ENCODE results near the gene SAMHD1. TPM values are rescaled to one million over a fixed set of nuclear protein-coding genes. Genes with fewer than 3 reads are reported as not detected.

SAMHD1 gene
- total RNA-seq, 1 experiment from 2014 or later, result 63.0 TPM

- Histone ChIP-seq H3K36me3 (ENCODE audit: control insufficient read depth, insufficient read depth, low read length) (no peaks in the 10 kb centered on the region), H3K4me1 (no peaks in the 10 kb centered on the region), H3K4me3 (ENCODE audit: low read depth, low read length) (no peak overlapping the region), H3K27me3 (replicated peaks; ENCODE audit: control insufficient read depth, insufficient read depth, low read length) (no peaks in the 10 kb centered on the region), H3K9me3 (no peaks in the 10 kb centered on the region)
- Mint-ChIP-seq H3K4me3 (ENCODE audit: unreplicated experiment) (no peak overlapping the region), H3K36me3 (ENCODE audit: insufficient read depth, unreplicated experiment) (peaks cover 16% of the 10 kb centered on the region), H3K9me3 (ENCODE audit: unreplicated experiment) (no peaks in the 10 kb centered on the region), H3K27ac (ENCODE audit: unreplicated experiment) (no peak overlapping the region), H3K27me3 (ENCODE audit: insufficient read depth, unreplicated experiment) (no peaks in the 10 kb centered on the region), H3K4me1 (ENCODE audit: low read depth, unreplicated experiment) (no peaks in the 10 kb centered on the region)
- intact Hi-C loops (cut with micrococcal nuclease; ENCODE audit: unreplicated experiment), result no loop called here
- BruUV-seq (replicated peaks), result no TSS peak
- TF ChIP-seq CTCF (IDR thresholded peaks at IDR 0.05; ENCODE audit: insufficient read depth in 1 of 2, low read depth in 1 of 2, low read length in 1 of 2, severe bottlenecking in 1 of 2, unreplicated experiment in 1 of 2), result no peak
- ChIA-PET CTCF (interaction anchor here (1.1 kb wide), 1 partner anchor 18 kb away, joined by 3 read pairs; no protein-coding TSS in a partner anchor), POLR2A (no interaction called here)
- DNase-seq, result no peak
These were observed 46.8 kb downstream of the SAMHD1 start for GRCh38 chr20:36904690-36905089.

- POLR2A ChIA-PET, result no interaction called here
- Histone ChIP-seq H3K4me3 (ENCODE audit: low read depth, low read length) (no peak overlapping the region), H3K36me3 (ENCODE audit: control insufficient read depth, insufficient read depth, low read length) (no peaks in the 10 kb centered on the region), H3K9me3 (no peaks in the 10 kb centered on the region), H3K27me3 (replicated peaks; ENCODE audit: control insufficient read depth, insufficient read depth, low read length) (no peaks in the 10 kb centered on the region), H3K4me1 (no peaks in the 10 kb centered on the region)
- H3K27ac Mint-ChIP-seq (ENCODE audit: unreplicated experiment), result no peak overlapping the region
- TF ChIP-seq CTCF (IDR thresholded peaks at IDR 0.05; ENCODE audit: insufficient read depth in 1 of 2, low read depth in 1 of 2, low read length in 1 of 2, severe bottlenecking in 1 of 2, unreplicated experiment in 1 of 2), result no peak
- H3K4me3 Mint-ChIP-seq (ENCODE audit: unreplicated experiment), result no peak overlapping the region
- BruUV-seq (replicated peaks), result no TSS peak
- H3K27me3 Mint-ChIP-seq (ENCODE audit: insufficient read depth, unreplicated experiment), result no peaks in the 10 kb centered on the region
- no peaks in the 10 kb centered on the region for H3K9me3 Mint-ChIP-seq (ENCODE audit: unreplicated experiment)
- no peak for DNase-seq
- H3K4me1 Mint-ChIP-seq (ENCODE audit: low read depth, unreplicated experiment), result no peaks in the 10 kb centered on the region
- H3K36me3 Mint-ChIP-seq (ENCODE audit: insufficient read depth, unreplicated experiment), result no peaks in the 10 kb centered on the region
- intact Hi-C loops (cut with micrococcal nuclease; ENCODE audit: unreplicated experiment), result no loop called here
- CTCF ChIA-PET, result interaction anchor here (0.6 kb wide), 1 partner anchor 418 kb away, joined by 4 read pairs; no protein-coding TSS in a partner anchor
These were observed 56.5 kb downstream of the SAMHD1 start for GRCh38 chr20:36895036-36895435.

DNA sequence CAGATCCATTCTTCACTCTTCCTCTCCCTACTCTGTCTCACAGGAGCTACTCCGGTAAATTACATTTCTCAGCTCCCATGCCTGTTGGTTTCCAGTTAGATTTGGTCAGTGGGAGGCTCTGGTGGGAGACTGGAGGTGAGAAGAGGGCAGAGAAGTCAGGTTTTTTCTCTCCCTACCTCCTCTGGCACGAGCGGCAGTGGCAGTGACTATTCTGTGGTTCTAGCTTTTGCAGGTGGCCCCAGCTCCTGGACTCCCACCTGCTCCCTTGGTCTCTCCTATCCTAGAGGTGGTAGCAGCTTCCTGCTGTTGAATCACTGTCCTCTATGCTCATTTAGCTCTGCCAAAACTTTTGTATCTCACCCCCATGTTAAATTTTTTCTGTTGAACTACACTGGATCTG is 57.7 kb downstream of the SAMHD1 start:
- H3K9me3 Mint-ChIP-seq (ENCODE audit: unreplicated experiment), result no peaks in the 10 kb centered on the region
- Histone ChIP-seq H3K9me3 (no peaks in the 10 kb centered on the region), H3K4me1 (no peaks in the 10 kb centered on the region), H3K4me3 (ENCODE audit: low read depth, low read length) (no peak overlapping the region), H3K36me3 (ENCODE audit: control insufficient read depth, insufficient read depth, low read length) (no peaks in the 10 kb centered on the region), H3K27me3 (replicated peaks; ENCODE audit: control insufficient read depth, insufficient read depth, low read length) (no peaks in the 10 kb centered on the region)
- H3K36me3 Mint-ChIP-seq (ENCODE audit: insufficient read depth, unreplicated experiment), result no peaks in the 10 kb centered on the region
- ChIA-PET POLR2A (no interaction called here), CTCF (interaction anchor here (0.5 kb wide), 1 partner anchor 14 kb away, joined by 4 read pairs; no protein-coding TSS in a partner anchor)
- intact Hi-C loops (cut with micrococcal nuclease; ENCODE audit: unreplicated experiment), result no loop called here
- no peak overlapping the region for H3K27ac Mint-ChIP-seq (ENCODE audit: unreplicated experiment)
- H3K4me3 Mint-ChIP-seq (ENCODE audit: unreplicated experiment), result no peak overlapping the region
- DNase-seq, result no peak
- no peaks in the 10 kb centered on the region for H3K27me3 Mint-ChIP-seq (ENCODE audit: insufficient read depth, unreplicated experiment)
- no TSS peak for BruUV-seq (replicated peaks)
- no peak for TF ChIP-seq CTCF (IDR thresholded peaks at IDR 0.05; ENCODE audit: insufficient read depth in 1 of 2, low read depth in 1 of 2, low read length in 1 of 2, severe bottlenecking in 1 of 2, unreplicated experiment in 1 of 2)
- H3K4me1 Mint-ChIP-seq (ENCODE audit: low read depth, unreplicated experiment), result no peaks in the 10 kb centered on the region

Data from Caco-2 (cell line).